ENCODE results near the gene TSSK1B.

DNA sequence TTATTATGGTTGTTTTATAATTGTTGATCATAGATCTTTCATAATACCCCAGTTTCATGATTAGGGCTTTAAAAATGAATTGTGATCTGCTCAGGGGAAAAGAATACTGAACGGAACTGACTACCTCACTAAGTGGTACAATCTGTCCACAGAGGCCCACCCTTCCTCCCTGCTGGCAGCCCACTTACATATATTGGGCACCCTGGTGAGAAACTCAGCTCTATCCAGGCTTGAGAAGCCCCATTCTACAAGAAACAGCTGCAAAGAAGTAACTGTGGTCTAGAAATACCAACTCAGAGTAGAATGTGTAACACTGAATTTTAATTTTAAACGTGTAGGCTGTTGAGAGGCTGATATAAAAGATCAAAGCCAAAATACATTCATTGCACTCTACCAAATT lies 46.9 kb downstream of the TSSK1B start:
- TF ChIP-seq TAF1 (IDR thresholded peaks at IDR 0.05; ENCODE audit: low read depth, low read length) (no peak), POLR2AphosphoS5 (IDR thresholded peaks at IDR 0.05; ENCODE audit: low read depth, low read length) (no peak), POLR2A (IDR thresholded peaks at IDR 0.05; ENCODE audit: low read depth, low read length) (no peak), SPI1 (IDR thresholded peaks at IDR 0.05; ENCODE audit: low read depth, low read length) (no peak), PAX5 (IDR thresholded peaks at IDR 0.05; ENCODE audit: insufficient read depth, low read length, severe bottlenecking) (no peak)
